GM12878 (cell line): ENCODE data around the gene HEATR9. TPM values are rescaled to one million over a fixed set of nuclear protein-coding genes. Genes with fewer than 3 reads are reported as not detected.

Experiments used
- BHLHE40 ChIP-seq, 2 experiments: fragments of 450-650 bp in 1 of 2; IDR thresholded peaks; 2 replicates each; pipeline ENCODE4 v1.6.1; 2011 to 2017; ENCODE audit warnings: low read depth in 2 of 2, borderline replicate concordance in 1 of 2, improper control_type of control experiment in 1 of 2, low read length in 1 of 2, mild to moderate bottlenecking in 1 of 2
- CBFB ChIP-seq: IDR thresholded peaks from 2 replicates; pipeline ENCODE4 v1.6.1; 2016; ENCODE audit warnings: antibody characterized with exemption, low read depth
- CREB1 ChIP-seq: IDR thresholded peaks from 2 replicates; pipeline ENCODE4 v1.6.1; 2012; ENCODE audit warnings: low read depth, mild to moderate bottlenecking, inconsistent platforms
- EP300 ChIP-seq, 2 experiments: fragments of 150-350 bp in 1 of 2; IDR thresholded peaks; 2 replicates each; pipeline ENCODE4 v1.6.1; 2011 to 2012; ENCODE audit warnings: low read depth in 2 of 2, low read length in 2 of 2, borderline replicate concordance in 1 of 2, improper control_type of control experiment in 1 of 2, inconsistent platforms in 1 of 2; ENCODE audit not compliant: control insufficient read depth in 1 of 2
- ETV6 ChIP-seq, 2 experiments: fragments of 450-650 bp in 1 of 2; IDR thresholded peaks in 1 of 2; conservative IDR thresholded peaks in 1 of 2; 2 replicates each; pipeline ENCODE4 v1.6.1; 2014; ENCODE audit warnings: antibody characterized with exemption in 1 of 2, borderline replicate concordance in 1 of 2, low read depth in 1 of 2, mild to moderate bottlenecking in 1 of 2, moderate library complexity in 1 of 2
- IRF3 ChIP-seq: fragments of 450-650 bp; IDR thresholded peaks from 2 replicates; pipeline ENCODE4 v1.6.1; 2014; ENCODE audit warnings: mild to moderate bottlenecking
- IRF4 ChIP-seq: IDR thresholded peaks from 2 replicates; pipeline ENCODE4 v1.6.1; 2011; ENCODE audit warnings: low read depth, low read length
- MEF2B ChIP-seq: fragments of 450-650 bp; IDR thresholded peaks from 2 replicates; pipeline ENCODE4 v1.6.1; 2018; ENCODE audit warnings: mild to moderate bottlenecking, moderate library complexity; ENCODE audit not compliant: partially characterized antibody, poor library complexity, severe bottlenecking
- NFXL1 ChIP-seq: fragments of 450-650 bp; IDR thresholded peaks from 2 replicates; pipeline ENCODE4 v1.6.1; 2017; ENCODE audit warnings: antibody characterized with exemption, mild to moderate bottlenecking, borderline replicate concordance
- NFYA ChIP-seq: IDR thresholded peaks from 2 replicates; pipeline ENCODE4 v1.6.1; 2011; ENCODE audit warnings: low read depth, mild to moderate bottlenecking, low read length, improper control_type of control experiment, borderline replicate concordance
- NKRF ChIP-seq: fragments of 450-650 bp; conservative IDR thresholded peaks from 2 replicates; pipeline ENCODE4 v1.6.1; 2017; ENCODE audit warnings: mild to moderate bottlenecking, moderate library complexity
- RBBP5 ChIP-seq: fragments of 200-600 bp; sonication (generic); conservative IDR thresholded peaks from 2 replicates; pipeline ENCODE4 v1.6.1; 2016
- SIN3A ChIP-seq: IDR thresholded peaks from 2 replicates; pipeline ENCODE4 v1.6.1; 2012; ENCODE audit warnings: low read depth, low read length, improper control_type of control experiment
- SREBF1 ChIP-seq: IDR thresholded peaks from 2 replicates; pipeline ENCODE4 v1.6.1; 2012; ENCODE audit warnings: mild to moderate bottlenecking, low read length
- TCF12 ChIP-seq: IDR thresholded peaks from 2 replicates; pipeline ENCODE4 v1.6.1; 2011; ENCODE audit warnings: low read depth, mild to moderate bottlenecking, low read length
- USF1 ChIP-seq: IDR thresholded peaks from 2 replicates; pipeline ENCODE4 v1.6.1; 2011; ENCODE audit warnings: borderline replicate concordance, low read depth, mild to moderate bottlenecking, moderate library complexity, mixed read lengths, low read length; ENCODE audit not compliant: insufficient read depth; ENCODE audit errors: extremely low read length
- ZBTB4 ChIP-seq: fragments of 450-650 bp; formaldehyde crosslinking; IDR thresholded peaks from 2 replicates; pipeline ENCODE4 v1.4.0; 2022; ENCODE audit warnings: mild to moderate bottlenecking, moderate library complexity
- ZBTB40 ChIP-seq: fragments of 450-650 bp; IDR thresholded peaks from 2 replicates; pipeline ENCODE4 v1.6.1; 2016; ENCODE audit warnings: mild to moderate bottlenecking, moderate library complexity, borderline replicate concordance
- ZNF622 ChIP-seq: fragments of 450-650 bp; IDR thresholded peaks from 2 replicates; pipeline ENCODE4 v1.6.1; 2017; ENCODE audit warnings: mild to moderate bottlenecking, inconsistent platforms
- polyA plus RNA-seq, 11 experiments: library from polyadenylated mRNA; depleted of rRNA in 4 of 11; unstranded in 6 of 11; stranded (reverse) in 5 of 11; fragments of >200 nt; fragmentation: Nextera tagmentation in 4 of 11; fragmentation: Illumina TruSeq in 1 of 11; extraction: Ambion mirVana in 4 of 11; extraction: Trizol in 1 of 11; gene quantifications; 1 replicate in 1 of 11; 2 replicates in 10 of 11; pipeline versions ENCODE4 v1.2.1 to v1.2.3, GENCODE V29; 2011 to 2016; ENCODE audit warnings: inconsistent platforms in 2 of 11, missing spikeins in 2 of 11, low read depth in 1 of 11
- total RNA-seq, 4 experiments: library from RNA; depleted of rRNA in 3 of 4; stranded (reverse); fragments of >200 nt in 3 of 4; fragmentation: Illumina TruSeq in 1 of 4; extraction: Trizol in 1 of 4; gene quantifications; 2 replicates each; pipeline versions ENCODE4 v1.2.1 to v1.2.3, GENCODE V29; 2013 to 2021

HEATR9 gene
- total and polyA plus RNA-seq, 10 of the 15 experiments (the other 5 are each of a cell fraction or from before 2014, with no cell fraction given): 0.04 to 0.43 (median 0.13) TPM; not detected in 2

GRCh38 chr17:35889241-35889640, 20.6 kb upstream of the HEATR9 start (continued):
- TF ChIP-seq USF1 (no peak), ZBTB4 (no peak), TCF12 (no peak), NFYA (no peak), NKRF (no peak), ZBTB40 (no peak), SIN3A (no peak), RBBP5 (no peak), BHLHE40 (IDR thresholded peaks at IDR 0.05; ENCODE audit: borderline replicate concordance in 1 of 2, low read depth in 2 of 2, low read length in 1 of 2) (peak in 1 of 2 experiments; percentile 20; a peak in 1 of 4 replicates), CREB1 (no peak), EP300 (IDR thresholded peaks at IDR 0.05; ENCODE audit: borderline replicate concordance in 1 of 2, control insufficient read depth in 1 of 2, low read depth in 2 of 2, low read length in 2 of 2) (peak in 1 of 2 experiments; percentile 44; a peak in 2 of 4 replicates), MEF2B (no peak), IRF4 (no peak), CBFB (no peak), IRF3 (no peak), ZNF622 (no peak), SREBF1 (no peak), NFXL1 (no peak; the same call in 1 of the 2 replicates), ETV6 (conservative IDR thresholded peaks at IDR 0.05 in 1 of 2, IDR thresholded peaks at IDR 0.05 in 1 of 2; ENCODE audit: borderline replicate concordance in 1 of 2, low read depth in 1 of 2) (no peak)
